NT2/D1 (cell line): Measurements from ENCODE around the gene ITPK1.
"Not testable (repeated sequence)": the region's sequence is repeated elsewhere in the genome, so short reads cannot be mapped to it uniquely, and the experiment has no call there.

Experiments used
- DNase-seq: peaks from one replicate; pipeline ENCODE4 v3.0.0-alpha.2; 2011; ENCODE audit warnings: low read depth, low spot score
- H3K27me3 ChIP-seq: 2 replicates; pipeline ENCODE4 v1.6.0; 2011; ENCODE audit warnings: mild to moderate bottlenecking; ENCODE audit not compliant: insufficient read length, insufficient read depth
- H3K36me3 ChIP-seq: 2 replicates; pipeline ENCODE4 v1.6.1; 2011; ENCODE audit warnings: mild to moderate bottlenecking, low read length, mixed read lengths; ENCODE audit not compliant: insufficient read depth, insufficient read length
- H3K4me1 ChIP-seq: 2 replicates; pipeline ENCODE4 v1.5.1; 2011; ENCODE audit not compliant: insufficient read depth, insufficient read length
- H3K4me3 ChIP-seq: 2 replicates; pipeline ENCODE4 v1.5.1; 2011; ENCODE audit warnings: low read depth; ENCODE audit not compliant: insufficient read length
- H3K9ac ChIP-seq: 2 replicates; pipeline ENCODE4 v1.6.0; 2011; ENCODE audit warnings: low read depth; ENCODE audit not compliant: insufficient read length
- H3K9me3 ChIP-seq: 2 replicates; pipeline ENCODE4 v1.5.1; 2011; ENCODE audit warnings: mild to moderate bottlenecking, low read length; ENCODE audit not compliant: insufficient read depth
- SUZ12 ChIP-seq: IDR thresholded peaks from 2 replicates; pipeline ENCODE4 v1.6.1; 2011; ENCODE audit not compliant: insufficient read length, insufficient read depth; ENCODE audit errors: extremely low read depth
- YY1 ChIP-seq: IDR thresholded peaks from 2 replicates; pipeline ENCODE4 v1.6.1; 2011; ENCODE audit not compliant: insufficient read length, insufficient read depth
- ZNF274 ChIP-seq: IDR thresholded peaks from 2 replicates; pipeline ENCODE4 v1.6.1; 2011; ENCODE audit warnings: mild to moderate bottlenecking, low read depth, low read length

Gene ITPK1

GRCh38 chr14:93136009-93136408, 20.3 kb upstream of the ITPK1 start:
- Histone ChIP-seq H3K9me3 (no peaks in the 10 kb centered on the region), H3K36me3 (no peaks in the 10 kb centered on the region), H3K27me3 (no peaks in the 10 kb centered on the region), H3K9ac (no peak overlapping the region), H3K4me1 (no peaks in the 10 kb centered on the region), H3K4me3 (no peak overlapping the region)
- DNase-seq: no peak
- TF ChIP-seq ZNF274: no peak
- no peak for TF ChIP-seq YY1
- no peak for TF ChIP-seq SUZ12

GRCh38 chr14:93135399-93135798, 19.7 kb upstream of the ITPK1 start:
- no peak for DNase-seq
- TF ChIP-seq YY1: no peak
- TF ChIP-seq ZNF274: no peak
- no peak for TF ChIP-seq SUZ12
- Histone ChIP-seq H3K36me3 (no peaks in the 10 kb centered on the region), H3K4me1 (no peaks in the 10 kb centered on the region), H3K4me3 (no peak overlapping the region), H3K9me3 (no peaks in the 10 kb centered on the region), H3K27me3 (no peaks in the 10 kb centered on the region), H3K9ac (no peak overlapping the region)

GRCh38 chr14:93133464-93133863, 17.7 kb upstream of the ITPK1 start:
- H3K4me3 ChIP-seq: no peak overlapping the region
- no peaks in the 10 kb centered on the region for H3K27me3 ChIP-seq
- no peak overlapping the region for H3K9ac ChIP-seq
- H3K36me3 ChIP-seq: no peaks in the 10 kb centered on the region
- no peaks in the 10 kb centered on the region for H3K9me3 ChIP-seq
- DNase-seq: no peak
- no peaks in the 10 kb centered on the region for H3K4me1 ChIP-seq
- TF ChIP-seq ZNF274 (no peak), SUZ12 (no peak), YY1 (no peak)

- Histone ChIP-seq H3K36me3 (no peaks in the 10 kb centered on the region), H3K27me3 (no peaks in the 10 kb centered on the region), H3K4me3 (no peak overlapping the region), H3K9me3 (no peaks in the 10 kb centered on the region), H3K4me1 (no peaks in the 10 kb centered on the region), H3K9ac (no peak overlapping the region)
- no peak for DNase-seq
- TF ChIP-seq YY1 (no peak), ZNF274 (no peak), SUZ12 (no peak)
Measured at GRCh38 chr14:93132472-93133065, 16.8 kb upstream of the ITPK1 start.

- H3K27me3 ChIP-seq, H3K36me3 ChIP-seq, H3K9ac ChIP-seq, H3K4me1 ChIP-seq, DNase-seq, H3K4me3 ChIP-seq, H3K9me3 ChIP-seq: not testable (repeated sequence)
Measured at GRCh38 chr14:93131257-93131820, 15.6 kb upstream of the ITPK1 start.

GRCh38 chr14:93128725-93129459, 13.2 kb upstream of the ITPK1 start:
- Histone ChIP-seq H3K4me3 (no peak overlapping the region), H3K9me3 (no peaks in the 10 kb centered on the region), H3K4me1 (no peaks in the 10 kb centered on the region), H3K36me3 (no peaks in the 10 kb centered on the region), H3K9ac (no peak overlapping the region), H3K27me3 (no peaks in the 10 kb centered on the region)
- DNase-seq: no peak
- TF ChIP-seq SUZ12: no peak
- no peak for TF ChIP-seq ZNF274
- TF ChIP-seq YY1: no peak

GRCh38 chr14:93126111-93126510, 10.4 kb upstream of the ITPK1 start:
- H3K36me3 ChIP-seq: no peaks in the 10 kb centered on the region
- DNase-seq: no peak
- H3K9ac ChIP-seq: no peak overlapping the region
- no peak overlapping the region for H3K4me3 ChIP-seq
- H3K9me3 ChIP-seq: no peaks in the 10 kb centered on the region; the same call in 1 of the 2 replicates
- no peaks in the 10 kb centered on the region for H3K27me3 ChIP-seq
- H3K4me1 ChIP-seq: no peaks in the 10 kb centered on the region
- TF ChIP-seq ZNF274 (no peak), YY1 (no peak), SUZ12 (no peak)
